Mesothelial cell of epicardium (in vitro differentiated cells): ENCODE data around the gene C10orf67. TPM values are rescaled to one million over a fixed set of nuclear protein-coding genes. Genes with fewer than 3 reads are reported as not detected.

ENCODE experiments used
- DNase-seq, 2 experiments: peaks; one replicate each; pipeline ENCODE4 v3.0.0; 2021; ENCODE audit warnings: low spot score in 2 of 2; ENCODE audit not compliant: unreplicated experiment in 2 of 2
- H3K27ac Mint-ChIP-seq: 2 replicates; pipeline ENCODE4 v1.8.0; 2021; ENCODE audit warnings: mixed read lengths
- H3K27me3 Mint-ChIP-seq: 2 replicates; pipeline ENCODE4 v1.8.0; 2021; ENCODE audit warnings: low read depth, mixed read lengths
- H3K36me3 Mint-ChIP-seq: 2 replicates; pipeline ENCODE4 v1.8.0; 2021; ENCODE audit warnings: mixed read lengths
- H3K4me1 Mint-ChIP-seq: 2 replicates; pipeline ENCODE4 v1.8.0; 2021; ENCODE audit warnings: mixed read lengths
- H3K4me3 Mint-ChIP-seq: 2 replicates; pipeline ENCODE4 v1.8.0; 2021; ENCODE audit warnings: mild to moderate bottlenecking, moderate library complexity, mixed read lengths
- H3K9me3 Mint-ChIP-seq: 2 replicates; pipeline ENCODE4 v1.8.0; 2021; ENCODE audit warnings: mixed read lengths
- total RNA-seq: library from RNA; stranded (reverse); gene quantifications from 3 replicates; pipeline ENCODE4 v1.2.1, GENCODE V29; 2021
- TF ChIP-seq, protein P1 (sequence below): fragments of 200-600 bp; sonication (generic); IDR thresholded peaks from one replicate; pipeline ENCODE4 v1.5.0; 2021; ENCODE audit warnings: antibody characterized with exemption; ENCODE audit not compliant: unreplicated experiment

The C10orf67 gene
- total RNA-seq, 1 donor from 2014 or later = 0.11 TPM

DNA sequence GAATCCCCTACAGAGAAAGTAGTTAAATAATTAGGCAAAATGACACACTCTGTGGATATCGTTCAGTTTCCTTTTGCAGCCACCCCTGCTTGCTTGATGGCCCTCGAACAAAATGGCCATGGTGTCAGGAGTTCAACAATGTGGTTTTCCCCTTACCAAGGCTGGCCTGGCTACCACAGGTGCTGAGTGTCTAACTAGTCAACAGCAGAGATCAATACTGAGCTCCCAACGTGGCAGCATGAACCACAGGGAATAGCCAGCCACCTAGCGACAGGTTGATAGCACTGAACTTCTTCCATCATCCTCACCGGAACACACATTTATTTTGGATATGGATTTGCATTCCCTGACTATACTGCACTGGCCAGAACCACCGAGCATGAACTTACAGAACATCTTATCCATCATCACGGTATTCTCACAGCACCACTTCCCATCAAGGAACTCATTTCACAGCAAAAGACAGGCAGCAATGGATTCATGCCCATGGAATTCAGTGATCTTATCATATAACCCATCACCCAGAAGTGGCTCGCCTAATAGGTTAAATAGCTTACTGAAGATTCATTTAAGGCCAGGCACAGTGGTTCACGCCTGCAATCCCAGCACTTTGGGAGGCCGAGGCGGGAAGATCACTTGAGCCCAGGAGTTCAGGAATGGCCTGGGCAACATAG, 6.3 kb downstream of the C10orf67 start:
- Mint-ChIP-seq H3K4me3 (no peak overlapping the region), H3K36me3 (no peaks in the 10 kb centered on the region), H3K9me3 (no peaks in the 10 kb centered on the region), H3K4me1 (no peaks in the 10 kb centered on the region), H3K27ac (no peak overlapping the region), H3K27me3 (peaks cover 32% of the 10 kb centered on the region)
- TF ChIP-seq, protein P1, sequence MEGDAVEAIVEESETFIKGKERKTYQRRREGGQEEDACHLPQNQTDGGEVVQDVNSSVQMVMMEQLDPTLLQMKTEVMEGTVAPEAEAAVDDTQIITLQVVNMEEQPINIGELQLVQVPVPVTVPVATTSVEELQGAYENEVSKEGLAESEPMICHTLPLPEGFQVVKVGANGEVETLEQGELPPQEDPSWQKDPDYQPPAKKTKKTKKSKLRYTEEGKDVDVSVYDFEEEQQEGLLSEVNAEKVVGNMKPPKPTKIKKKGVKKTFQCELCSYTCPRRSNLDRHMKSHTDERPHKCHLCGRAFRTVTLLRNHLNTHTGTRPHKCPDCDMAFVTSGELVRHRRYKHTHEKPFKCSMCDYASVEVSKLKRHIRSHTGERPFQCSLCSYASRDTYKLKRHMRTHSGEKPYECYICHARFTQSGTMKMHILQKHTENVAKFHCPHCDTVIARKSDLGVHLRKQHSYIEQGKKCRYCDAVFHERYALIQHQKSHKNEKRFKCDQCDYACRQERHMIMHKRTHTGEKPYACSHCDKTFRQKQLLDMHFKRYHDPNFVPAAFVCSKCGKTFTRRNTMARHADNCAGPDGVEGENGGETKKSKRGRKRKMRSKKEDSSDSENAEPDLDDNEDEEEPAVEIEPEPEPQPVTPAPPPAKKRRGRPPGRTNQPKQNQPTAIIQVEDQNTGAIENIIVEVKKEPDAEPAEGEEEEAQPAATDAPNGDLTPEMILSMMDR = no peak
- DNase-seq = no peak

GRCh38 chr10:23337616-23338015, 7.0 kb downstream of the C10orf67 start:
- TF ChIP-seq, protein P1 = no peak
- Mint-ChIP-seq H3K36me3 (no peaks in the 10 kb centered on the region), H3K4me3 (no peak overlapping the region), H3K27ac (no peak overlapping the region), H3K27me3 (peaks cover 25% of the 10 kb centered on the region), H3K4me1 (no peaks in the 10 kb centered on the region), H3K9me3 (no peaks in the 10 kb centered on the region)
- no peak for DNase-seq

- no peak overlapping the region for H3K27ac Mint-ChIP-seq
- peaks cover 31% of the 10 kb centered on the region for H3K27me3 Mint-ChIP-seq
- no peak for DNase-seq
- H3K9me3 Mint-ChIP-seq = no peaks in the 10 kb centered on the region
- H3K4me3 Mint-ChIP-seq = no peak overlapping the region
- TF ChIP-seq, protein P1 = no peak
- no peaks in the 10 kb centered on the region for H3K36me3 Mint-ChIP-seq
- H3K4me1 Mint-ChIP-seq = no peaks in the 10 kb centered on the region
Measured at GRCh38 chr10:23331567-23332301, 12.9 kb downstream of the C10orf67 start.

DNA sequence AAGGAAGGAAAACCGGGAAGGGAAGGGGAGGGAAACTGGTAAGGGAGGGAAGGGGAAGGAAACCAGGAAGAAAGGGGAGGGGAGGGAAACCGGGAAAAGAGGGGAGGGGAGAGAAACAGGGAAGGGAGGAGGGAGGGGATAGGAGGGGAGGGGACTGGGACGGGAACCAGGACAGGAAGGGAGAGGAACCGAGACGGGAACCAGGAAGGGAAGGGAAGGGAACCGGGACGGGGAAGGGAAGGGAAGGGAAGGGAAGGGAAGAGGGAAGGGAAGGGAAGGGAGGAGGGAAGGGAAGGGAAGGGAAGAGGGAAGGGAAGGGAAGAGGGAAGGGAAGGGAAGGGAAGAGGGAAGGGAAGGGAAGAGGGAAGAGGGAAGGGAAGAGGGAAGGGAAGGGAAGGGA, 13.6 kb downstream of the C10orf67 start:
- no peaks in the 10 kb centered on the region for H3K4me1 Mint-ChIP-seq
- H3K27ac Mint-ChIP-seq = no peak overlapping the region
- DNase-seq = no peak
- H3K36me3 Mint-ChIP-seq = no peaks in the 10 kb centered on the region
- H3K4me3 Mint-ChIP-seq = no peak overlapping the region
- peaks cover 39% of the 10 kb centered on the region for H3K27me3 Mint-ChIP-seq
- no peaks in the 10 kb centered on the region for H3K9me3 Mint-ChIP-seq
- TF ChIP-seq, protein P1 = no peak

GRCh38 chr10:23326544-23327307, 17.9 kb downstream of the C10orf67 start:
- H3K4me3 Mint-ChIP-seq = no peak overlapping the region

More at GRCh38 chr10:23326544-23327307, 17.9 kb downstream of the C10orf67 start:
- Mint-ChIP-seq H3K9me3 (no peaks in the 10 kb centered on the region), H3K27me3 (peaks cover 44% of the 10 kb centered on the region), H3K27ac (no peak overlapping the region), H3K4me1 (no peaks in the 10 kb centered on the region), H3K36me3 (no peaks in the 10 kb centered on the region)
- DNase-seq = no peak
- TF ChIP-seq, protein P1 = no peak
